Measurements from ENCODE around the gene ST6GALNAC4. TPM values are rescaled to one million over a fixed set of nuclear protein-coding genes. Genes with fewer than 3 reads are reported as not detected.

Gene ST6GALNAC4
- total RNA-seq, 1 experiment from 2014 or later: 13.2 TPM

GRCh38 chr9:127885508-127886281 lies 31.1 kb downstream of the ST6GALNAC4 start:
- Mint-ChIP-seq H3K36me3 (ENCODE audit: insufficient read depth, unreplicated experiment) (peaks cover 18% of the 10 kb centered on the region), H3K27me3 (ENCODE audit: insufficient read depth, unreplicated experiment) (no peaks in the 10 kb centered on the region), H3K9me3 (ENCODE audit: unreplicated experiment) (no peaks in the 10 kb centered on the region), H3K27ac (ENCODE audit: unreplicated experiment) (no peak overlapping the region), H3K4me3 (ENCODE audit: unreplicated experiment) (no peak overlapping the region), H3K4me1 (ENCODE audit: low read depth, unreplicated experiment) (no peaks in the 10 kb centered on the region)
- Histone ChIP-seq H3K27me3 (replicated peaks; ENCODE audit: control insufficient read depth, insufficient read depth, low read length) (no peaks in the 10 kb centered on the region), H3K4me1 (no peaks in the 10 kb centered on the region), H3K36me3 (ENCODE audit: control insufficient read depth, insufficient read depth, low read length) (0 out of 2 replicates have a peak, but pooled peaks cover 3% of the 10 kb centered on the region), H3K9me3 (no peaks in the 10 kb centered on the region), H3K4me3 (ENCODE audit: low read depth, low read length) (no peak overlapping the region)
- DNase-seq: no peak
- ChIA-PET POLR2A (no interaction called here), CTCF (no interaction called here)
- TF ChIP-seq, protein P1, sequence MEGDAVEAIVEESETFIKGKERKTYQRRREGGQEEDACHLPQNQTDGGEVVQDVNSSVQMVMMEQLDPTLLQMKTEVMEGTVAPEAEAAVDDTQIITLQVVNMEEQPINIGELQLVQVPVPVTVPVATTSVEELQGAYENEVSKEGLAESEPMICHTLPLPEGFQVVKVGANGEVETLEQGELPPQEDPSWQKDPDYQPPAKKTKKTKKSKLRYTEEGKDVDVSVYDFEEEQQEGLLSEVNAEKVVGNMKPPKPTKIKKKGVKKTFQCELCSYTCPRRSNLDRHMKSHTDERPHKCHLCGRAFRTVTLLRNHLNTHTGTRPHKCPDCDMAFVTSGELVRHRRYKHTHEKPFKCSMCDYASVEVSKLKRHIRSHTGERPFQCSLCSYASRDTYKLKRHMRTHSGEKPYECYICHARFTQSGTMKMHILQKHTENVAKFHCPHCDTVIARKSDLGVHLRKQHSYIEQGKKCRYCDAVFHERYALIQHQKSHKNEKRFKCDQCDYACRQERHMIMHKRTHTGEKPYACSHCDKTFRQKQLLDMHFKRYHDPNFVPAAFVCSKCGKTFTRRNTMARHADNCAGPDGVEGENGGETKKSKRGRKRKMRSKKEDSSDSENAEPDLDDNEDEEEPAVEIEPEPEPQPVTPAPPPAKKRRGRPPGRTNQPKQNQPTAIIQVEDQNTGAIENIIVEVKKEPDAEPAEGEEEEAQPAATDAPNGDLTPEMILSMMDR (IDR thresholded peaks at IDR 0.05; ENCODE audit: insufficient read depth in 1 of 2, low read depth in 1 of 2, low read length in 1 of 2, severe bottlenecking in 1 of 2, unreplicated experiment in 1 of 2): no peak
- no TSS peak for BruUV-seq (replicated peaks)
- intact Hi-C loops (cut with micrococcal nuclease; ENCODE audit: unreplicated experiment): no loop called here

- Mint-ChIP-seq H3K27ac (ENCODE audit: unreplicated experiment) (no peak overlapping the region), H3K4me1 (ENCODE audit: low read depth, unreplicated experiment) (no peaks in the 10 kb centered on the region), H3K9me3 (ENCODE audit: unreplicated experiment) (no peaks in the 10 kb centered on the region), H3K4me3 (ENCODE audit: unreplicated experiment) (no peak overlapping the region), H3K36me3 (ENCODE audit: insufficient read depth, unreplicated experiment) (peaks cover 13% of the 10 kb centered on the region), H3K27me3 (ENCODE audit: insufficient read depth, unreplicated experiment) (no peaks in the 10 kb centered on the region)
- ChIA-PET CTCF (no interaction called here), POLR2A (interaction anchor here (0.5 kb wide), 1 partner anchor 32 kb away, joined by 7 read pairs; the partner anchor contains the start of gene ST6GALNAC4)
- TF ChIP-seq, protein P1 (IDR thresholded peaks at IDR 0.05; ENCODE audit: insufficient read depth in 1 of 2, low read depth in 1 of 2, low read length in 1 of 2, severe bottlenecking in 1 of 2, unreplicated experiment in 1 of 2): no peak
- Histone ChIP-seq H3K4me3 (ENCODE audit: low read depth, low read length) (no peak overlapping the region), H3K4me1 (no peaks in the 10 kb centered on the region), H3K36me3 (ENCODE audit: control insufficient read depth, insufficient read depth, low read length) (0 out of 2 replicates have a peak, but pooled peaks cover 3% of the 10 kb centered on the region), H3K27me3 (replicated peaks; ENCODE audit: control insufficient read depth, insufficient read depth, low read length) (no peaks in the 10 kb centered on the region), H3K9me3 (no peaks in the 10 kb centered on the region)
- BruUV-seq (replicated peaks): no TSS peak
- DNase-seq: no peak
- intact Hi-C loops (cut with micrococcal nuclease; ENCODE audit: unreplicated experiment): no loop called here
Measured at GRCh38 chr9:127884976-127885490, 31.8 kb downstream of the ST6GALNAC4 start.

- H3K9me3 ChIP-seq: no peaks in the 10 kb centered on the region
- H3K9me3 Mint-ChIP-seq (ENCODE audit: unreplicated experiment): no peaks in the 10 kb centered on the region
- H3K4me3 Mint-ChIP-seq (ENCODE audit: unreplicated experiment): no peak overlapping the region
- CTCF ChIA-PET: no interaction called here
- H3K4me1 Mint-ChIP-seq (ENCODE audit: low read depth, unreplicated experiment): no peaks in the 10 kb centered on the region
- no peak for DNase-seq
- no peak overlapping the region for H3K27ac Mint-ChIP-seq (ENCODE audit: unreplicated experiment)
- H3K36me3 ChIP-seq (ENCODE audit: control insufficient read depth, insufficient read depth, low read length): 0 out of 2 replicates have a peak, but pooled peaks cover 3% of the 10 kb centered on the region
- intact Hi-C loops (cut with micrococcal nuclease; ENCODE audit: unreplicated experiment): no loop called here
- TF ChIP-seq, protein P1 (IDR thresholded peaks at IDR 0.05; ENCODE audit: insufficient read depth in 1 of 2, low read depth in 1 of 2, low read length in 1 of 2, severe bottlenecking in 1 of 2, unreplicated experiment in 1 of 2): no peak
- H3K36me3 Mint-ChIP-seq (ENCODE audit: insufficient read depth, unreplicated experiment): peaks cover 13% of the 10 kb centered on the region
- H3K4me3 ChIP-seq (ENCODE audit: low read depth, low read length): no peak overlapping the region
- no peaks in the 10 kb centered on the region for H3K4me1 ChIP-seq
- POLR2A ChIA-PET: interaction anchor here (0.5 kb wide), 1 partner anchor 32 kb away, joined by 7 read pairs; the partner anchor contains the start of gene ST6GALNAC4
- no peaks in the 10 kb centered on the region for H3K27me3 Mint-ChIP-seq (ENCODE audit: insufficient read depth, unreplicated experiment)
- no peaks in the 10 kb centered on the region for H3K27me3 ChIP-seq (replicated peaks; ENCODE audit: control insufficient read depth, insufficient read depth, low read length)
- BruUV-seq (replicated peaks): no TSS peak
Measured at GRCh38 chr9:127884427-127884911, 32.4 kb downstream of the ST6GALNAC4 start.

Data from Caco-2 (cell line).